Endothelial cell of umbilical vein (primary cell): ENCODE results near the gene CMBL.

ENCODE experiments used
- CTCF ChIP-seq, 2 donors: IDR thresholded peaks; 1 replicate in 1 of 2; 2 replicates in 1 of 2; pipeline ENCODE4 v1.5.1; 2011; ENCODE audit warnings: low read length in 2 of 2, mild to moderate bottlenecking in 2 of 2, moderate library complexity in 2 of 2, control low read depth in 1 of 2, inconsistent platforms in 1 of 2, low read depth in 1 of 2; ENCODE audit not compliant: insufficient read depth in 1 of 2; ENCODE audit errors: extremely low read depth in 1 of 2
- EZH2 ChIP-seq: IDR thresholded peaks from 2 replicates; pipeline ENCODE4 v1.6.1; 2012; ENCODE audit warnings: borderline replicate concordance, low read depth, mild to moderate bottlenecking, moderate library complexity, low read length, inconsistent platforms; ENCODE audit not compliant: severe bottlenecking
- FOS ChIP-seq: IDR thresholded peaks from 2 replicates; pipeline ENCODE4 v1.6.1; 2011; ENCODE audit warnings: mild to moderate bottlenecking, low read length, moderate library complexity, borderline replicate concordance; ENCODE audit not compliant: insufficient read depth
- POLR2A ChIP-seq: IDR thresholded peaks from 2 replicates; pipeline ENCODE4 v1.6.1; 2012; ENCODE audit warnings: low read depth, mild to moderate bottlenecking, control low read depth, low read length
- POLR2AphosphoS5 ChIP-seq: IDR thresholded peaks from 2 replicates; pipeline ENCODE4 v1.6.1; 2012; ENCODE audit warnings: low read depth, mild to moderate bottlenecking, control low read depth, low read length, moderate library complexity; ENCODE audit not compliant: insufficient read depth

- no peak for TF ChIP-seq CTCF (IDR thresholded peaks at IDR 0.05; ENCODE audit: extremely low read depth in 1 of 2, insufficient read depth in 1 of 2, low read depth in 1 of 2, low read length in 2 of 2)
- no peak for TF ChIP-seq EZH2
- no peak for TF ChIP-seq POLR2A
- TF ChIP-seq FOS: no peak
- no peak for TF ChIP-seq POLR2AphosphoS5
Observed at GRCh38 chr5:10228288-10228687, 79.4 kb downstream of the CMBL start.
